Right lobe of liver (tissue), 6 donors: ENCODE measurements around the gene TNS3. TPM values are rescaled to one million over a fixed set of nuclear protein-coding genes. Genes with fewer than 3 reads are reported as not detected.
"Not testable (repeated sequence)": the region's sequence is repeated elsewhere in the genome, so short reads cannot be mapped to it uniquely, and the experiment has no call there.

Experiments used
- ATAC-seq, 4 donors: fragments of 200-7000 bp; cut with Tn5 transposase; one replicate each; pipeline ENCODE4 v1.9.1; 2020; ENCODE audit warnings: mild to moderate bottlenecking in 4 of 4, moderate library complexity in 4 of 4
- DNase-seq, 3 donors: peaks; one replicate each; pipeline ENCODE4 v3.0.0-alpha.2; 2020
- H3K27ac ChIP-seq, 3 donors: fragments of 200-600 bp; one replicate each; pipeline ENCODE4 v1.8.0; 2022
- H3K27me3 ChIP-seq, 2 donors: fragments of 200-600 bp; one replicate each; pipeline ENCODE4 v1.8.0; 2022
- H3K36me3 ChIP-seq, 4 donors: fragments of 200-600 bp; sonication (generic) in 1 of 4; one replicate each; pipeline versions ENCODE4 v1.5.1 to v1.8.0; 2017 to 2022; ENCODE audit warnings: control low read depth in 1 of 4
- H3K4me1 ChIP-seq, 4 donors: fragments of 200-600 bp; sonication (generic) in 1 of 4; one replicate each; pipeline versions ENCODE4 v1.5.1 to v1.8.0; 2017 to 2022; ENCODE audit warnings: control low read depth in 1 of 4
- H3K4me3 ChIP-seq, 3 donors: fragments of 200-600 bp; one replicate each; pipeline ENCODE4 v1.8.0; 2022
- H3K9me3 ChIP-seq, 4 donors: fragments of 200-600 bp; sonication (generic) in 1 of 4; one replicate each; pipeline versions ENCODE4 v1.5.1 to v1.8.0; 2017 to 2022; ENCODE audit warnings: control low read depth in 1 of 4
- CTCF ChIP-seq, 4 donors: fragments of 200-600 bp in 3 of 4; fragments of 450-650 bp in 1 of 4; IDR thresholded peaks; one replicate each; pipeline versions ENCODE4 v1.5.1 to v1.8.0; 2016 to 2022; ENCODE audit warnings: antibody characterized with exemption in 4 of 4, mild to moderate bottlenecking in 2 of 4
- POLR2A ChIP-seq: fragments of 450-650 bp; IDR thresholded peaks from one replicate; pipeline ENCODE4 v1.6.1; 2017; ENCODE audit warnings: antibody characterized with exemption, mild to moderate bottlenecking
- WGBS: methylation state at CpG from one replicate; pipeline ENCODE4 v1.1.6; 2018; ENCODE audit warnings: low coverage, low lambda C conversion rate; ENCODE audit not compliant: insufficient coverage; ENCODE audit errors: missing lambda C conversion rate; 5-methylcytosine and 5-hydroxymethylcytosine counted together
- intact Hi-C, 2 donors: fragments of 100-400 bp; cut with DNase I; formaldehyde crosslinking; loops; one replicate each; pipeline versions ENCODE4 v1.11.2 to v1.14.1; 2022
- total RNA-seq, 6 experiments: library from RNA; depleted of rRNA in 2 of 6; stranded (reverse); fragments of >200 nt in 2 of 6; fragmentation: NEBNext Ultra II Directional in 3 of 6; extraction: Animal tissue kit (Norgen Biotek cat#: 25700) in 3 of 6; gene quantifications; one replicate each; pipeline versions ENCODE4 v1.1.0 to v1.2.4, GENCODE V29; 2016 to 2023
- donor health status: DM: no; HTN: yes; CAD: no.
- donor health status: DM: no; HTN: no; CAD: no.
- donor health status: DM: no; HTN: no; CAD: no.
- donor health status: DM: no; HTN: yes; CAD: no.
- donor health status: DM: no; HTN: yes; CAD: no.

The TNS3 gene
- total RNA-seq, 6 experiments from 2014 or later = 51.2 to 95.0 (median 58.4) TPM

GRCh38 chr7:47265621-47266020 lies 316.3 kb downstream of the TNS3 start:
- H3K27me3 ChIP-seq = no peaks in the 10 kb centered on the region
- DNase-seq = no peak
- peak overlapping the region in 1 of 3 donors; percentile 85 for H3K27ac ChIP-seq
- TF ChIP-seq POLR2A = no peak
- TF ChIP-seq CTCF (IDR thresholded peaks at IDR 0.05) = no peak
- H3K36me3 ChIP-seq = no peaks in the 10 kb centered on the region
- peaks cover 0 to 15% (median 0%) of the 10 kb centered on the region in 4 donors for H3K4me1 ChIP-seq
- ATAC-seq = no peak
- no peaks in the 10 kb centered on the region for H3K9me3 ChIP-seq
- intact Hi-C loops = no loop called here
- H3K4me3 ChIP-seq = no peak overlapping the region
- WGBS = no CpG with 5 or more reads among the region's 4 CpGs

- DNase-seq (no peak), ATAC-seq (no peak)
- Histone ChIP-seq H3K4me1 (peaks cover 0 to 15% (median 0%) of the 10 kb centered on the region in 4 donors), H3K27me3 (no peaks in the 10 kb centered on the region), H3K27ac (no peak overlapping the region), H3K9me3 (no peaks in the 10 kb centered on the region), H3K36me3 (no peaks in the 10 kb centered on the region), H3K4me3 (no peak overlapping the region)
- TF ChIP-seq CTCF (IDR thresholded peaks at IDR 0.05) = no peak
- TF ChIP-seq POLR2A = no peak
- intact Hi-C loops = no loop called here
- WGBS = 77% methylated on average over 6 of the region's 8 CpGs
Measured at GRCh38 chr7:47264021-47264651, 317.8 kb downstream of the TNS3 start.

GRCh38 chr7:47262881-47263280 lies 319.0 kb downstream of the TNS3 start:
- Histone ChIP-seq H3K4me3 (no peak overlapping the region), H3K9me3 (no peaks in the 10 kb centered on the region), H3K4me1 (peaks cover 0 to 15% (median 0%) of the 10 kb centered on the region in 4 donors), H3K27me3 (no peaks in the 10 kb centered on the region), H3K36me3 (no peaks in the 10 kb centered on the region), H3K27ac (no peak overlapping the region)
- DNase-seq (no peak), ATAC-seq (no peak)
- intact Hi-C loops = no loop called here
- TF ChIP-seq CTCF (IDR thresholded peaks at IDR 0.05) (no peak), POLR2A (no peak)
- 92% methylated on average over 3 of the region's 3 CpGs for WGBS

GRCh38 chr7:47262160-47262559 lies 319.8 kb downstream of the TNS3 start:
- ATAC-seq, H3K4me3 ChIP-seq, H3K27ac ChIP-seq, H3K9me3 ChIP-seq, DNase-seq, intact Hi-C loops, H3K27me3 ChIP-seq, H3K36me3 ChIP-seq: not testable (repeated sequence)
- WGBS = 94% methylated on average over 7 of the region's 11 CpGs
- H3K4me1 ChIP-seq = peaks cover 0 to 14% (median 0%) of the 10 kb centered on the region in 4 donors

- H3K4me1 ChIP-seq = no peaks in the 10 kb centered on the region
- intact Hi-C loops = no loop called here
- H3K27ac ChIP-seq = no peak overlapping the region
- H3K36me3 ChIP-seq = no peaks in the 10 kb centered on the region
- H3K4me3 ChIP-seq = no peak overlapping the region
- ATAC-seq (no peak), DNase-seq (no peak)
- WGBS = 93% methylated on average over 1 of the region's 1 CpG
- TF ChIP-seq POLR2A = no peak
- H3K9me3 ChIP-seq = no peaks in the 10 kb centered on the region
- no peaks in the 10 kb centered on the region for H3K27me3 ChIP-seq
Measured at GRCh38 chr7:47260270-47260669, 321.6 kb downstream of the TNS3 start.
